ENCODE measurements around the gene TSHR. TPM values are rescaled to one million over a fixed set of nuclear protein-coding genes. Genes with fewer than 3 reads are reported as not detected.

Gene TSHR
- total and polyA plus RNA-seq, 2 donors (not counting 3 experiments of a cell fraction or from before 2014, with no cell fraction given): not detected

DNA sequence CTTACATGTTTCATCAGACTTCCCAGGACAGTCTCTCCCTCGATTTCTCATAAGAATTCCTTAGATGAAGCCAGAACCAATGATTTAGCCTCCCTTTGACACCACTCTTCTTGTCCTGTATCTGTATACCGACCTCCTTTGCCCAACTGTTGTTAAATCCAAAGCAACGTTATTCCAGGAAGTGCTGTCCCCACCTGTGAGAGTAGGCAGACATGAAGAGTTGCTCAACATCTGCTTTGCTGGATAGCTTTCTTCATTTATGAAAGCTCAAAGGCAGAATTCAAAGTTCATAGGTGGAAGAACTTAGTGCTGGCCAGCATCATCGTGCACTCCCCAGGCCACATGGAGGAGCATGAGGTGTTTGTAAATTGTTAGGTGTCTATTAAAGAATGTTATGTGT, 209.8 kb downstream of the TSHR start:
- Histone ChIP-seq H4K20me1 (replicated peaks; ENCODE audit: control insufficient read depth, extremely low read depth, insufficient read depth, low read length) (no peaks in the 10 kb centered on the region), H3K79me2 (ENCODE audit: control insufficient read depth, insufficient read depth, low read length) (no peaks in the 10 kb centered on the region), H3K27ac (ENCODE audit: insufficient read depth, low read depth, low read length) (no peak overlapping the region), H3K4me3 (replicated peaks in 1 of 3; ENCODE audit: insufficient read depth in 1 of 3, low read depth in 1 of 3, low read length in 3 of 3) (no peak overlapping the region), H3K36me3 (ENCODE audit: control insufficient read depth in 2 of 2, extremely low read depth in 1 of 2, insufficient read depth in 2 of 2, low read length in 2 of 2) (no peaks in the 10 kb centered on the region), H3K9ac (replicated peaks; ENCODE audit: extremely low read depth, insufficient read depth, low read length) (no peak overlapping the region), H3K27me3 (ENCODE audit: control insufficient read depth in 2 of 2, insufficient read depth in 2 of 2, low read length in 2 of 2) (no peaks in the 10 kb centered on the region), H3K4me1 (ENCODE audit: control insufficient read depth, extremely low read depth, insufficient read depth, low read length) (peaks cover 9% of the 10 kb centered on the region), H3K9me3 (replicated peaks; ENCODE audit: control insufficient read depth, insufficient read depth, low read length) (no peaks in the 10 kb centered on the region), H3K9me1 (replicated peaks; ENCODE audit: control insufficient read depth, extremely low read depth, insufficient read depth, low read length) (no peaks in the 10 kb centered on the region), H3K4me2 (ENCODE audit: insufficient read depth, low read length) (no peak overlapping the region), H2AFZ (ENCODE audit: low read depth, low read length) (no peak overlapping the region)
- no peak for DNase-seq (ENCODE audit: low read depth, low spot score)
- ChIA-PET POLR2A (no interaction called here), CTCF (interaction anchor here (2.3 kb wide), 1 partner anchor 168 kb away, joined by 18 read pairs; no protein-coding TSS in a partner anchor)
- dilution Hi-C loops (cut with MboI; ENCODE audit: extremely low pct_ligation_motif_present, low sequenced_read_pairs): no loop called here
- FAIRE-seq: no peak
- intact Hi-C loops (cut with micrococcal nuclease): no loop called here
- TF ChIP-seq POLR2A (IDR thresholded peaks at IDR 0.05; ENCODE audit: low read depth, low read length) (no peak), JUN (IDR thresholded peaks at IDR 0.05; ENCODE audit: borderline replicate concordance, insufficient read depth, insufficient read length, low read depth) (no peak), POLR2AphosphoS5 (IDR thresholded peaks at IDR 0.05; ENCODE audit: insufficient read depth, low read depth, low read length) (no peak), MYC (IDR thresholded peaks at IDR 0.05; ENCODE audit: low read depth, low read length) (no peak), FOS (IDR thresholded peaks at IDR 0.05; ENCODE audit: borderline replicate concordance, insufficient read depth, low read length) (no peak), MAX (IDR thresholded peaks at IDR 0.05; ENCODE audit: insufficient read depth, insufficient read length) (no peak)
- BruUV-seq (replicated peaks): no TSS peak

- Histone ChIP-seq H3K9me1 (replicated peaks; ENCODE audit: control insufficient read depth, extremely low read depth, insufficient read depth, low read length) (no peaks in the 10 kb centered on the region), H3K4me1 (ENCODE audit: control insufficient read depth, extremely low read depth, insufficient read depth, low read length) (peaks cover 10% of the 10 kb centered on the region), H2AFZ (ENCODE audit: low read depth, low read length) (no peak overlapping the region), H3K27ac (ENCODE audit: insufficient read depth, low read depth, low read length) (no peak overlapping the region), H3K36me3 (ENCODE audit: control insufficient read depth in 2 of 2, extremely low read depth in 1 of 2, insufficient read depth in 2 of 2, low read length in 2 of 2) (no peaks in the 10 kb centered on the region), H3K9ac (replicated peaks; ENCODE audit: extremely low read depth, insufficient read depth, low read length) (no peak overlapping the region), H3K4me2 (ENCODE audit: insufficient read depth, low read length) (no peak overlapping the region), H3K79me2 (ENCODE audit: control insufficient read depth, insufficient read depth, low read length) (no peaks in the 10 kb centered on the region), H4K20me1 (replicated peaks; ENCODE audit: control insufficient read depth, extremely low read depth, insufficient read depth, low read length) (no peaks in the 10 kb centered on the region), H3K9me3 (replicated peaks; ENCODE audit: control insufficient read depth, insufficient read depth, low read length) (no peaks in the 10 kb centered on the region), H3K27me3 (ENCODE audit: control insufficient read depth in 2 of 2, insufficient read depth in 2 of 2, low read length in 2 of 2) (no peaks in the 10 kb centered on the region), H3K4me3 (replicated peaks in 1 of 3; ENCODE audit: insufficient read depth in 1 of 3, low read depth in 1 of 3, low read length in 3 of 3) (no peak overlapping the region)
- intact Hi-C loops (cut with micrococcal nuclease): no loop called here
- no peak for FAIRE-seq
- TF ChIP-seq JUN (IDR thresholded peaks at IDR 0.05; ENCODE audit: borderline replicate concordance, insufficient read depth, insufficient read length, low read depth) (no peak), MYC (IDR thresholded peaks at IDR 0.05; ENCODE audit: low read depth, low read length) (no peak), GATA2 (IDR thresholded peaks at IDR 0.05; ENCODE audit: insufficient read depth, insufficient read length, low read depth, low read length) (no peak), MAX (IDR thresholded peaks at IDR 0.05; ENCODE audit: insufficient read depth, insufficient read length) (no peak), POLR2A (IDR thresholded peaks at IDR 0.05; ENCODE audit: low read depth, low read length) (no peak), POLR2AphosphoS5 (IDR thresholded peaks at IDR 0.05; ENCODE audit: insufficient read depth, low read depth, low read length) (no peak), FOS (IDR thresholded peaks at IDR 0.05; ENCODE audit: borderline replicate concordance, insufficient read depth, low read length) (no peak), EZH2 (IDR thresholded peaks at IDR 0.05; ENCODE audit: borderline replicate concordance, low read depth, low read length, severe bottlenecking) (no peak), CTCF (IDR thresholded peaks at IDR 0.05; ENCODE audit: extremely low read depth in 1 of 2, insufficient read depth in 1 of 2, low read depth in 1 of 2, low read length in 2 of 2) (no peak)
- dilution Hi-C loops (cut with MboI; ENCODE audit: extremely low pct_ligation_motif_present, low sequenced_read_pairs): no loop called here
- ChIA-PET POLR2A (interaction anchor here (1.0 kb wide), 1 partner anchor 170 kb away, joined by 3 read pairs; no protein-coding TSS in a partner anchor), CTCF (interaction anchor here (0.6 kb wide), 1 partner anchor 29 kb away, joined by 3 read pairs; no protein-coding TSS in a partner anchor)
- DNase-seq (ENCODE audit: low read depth, low spot score): no peak
- no TSS peak for BruUV-seq (replicated peaks)
These were observed 210.7 kb downstream of the TSHR start for GRCh38 chr14:81166121-81166520.
